ENCODE measurements around the gene MEX3A.
"Not testable (repeated sequence)": the region's sequence is repeated elsewhere in the genome, so short reads cannot be mapped to it uniquely, and the experiment has no call there.

MEX3A gene

DNA sequence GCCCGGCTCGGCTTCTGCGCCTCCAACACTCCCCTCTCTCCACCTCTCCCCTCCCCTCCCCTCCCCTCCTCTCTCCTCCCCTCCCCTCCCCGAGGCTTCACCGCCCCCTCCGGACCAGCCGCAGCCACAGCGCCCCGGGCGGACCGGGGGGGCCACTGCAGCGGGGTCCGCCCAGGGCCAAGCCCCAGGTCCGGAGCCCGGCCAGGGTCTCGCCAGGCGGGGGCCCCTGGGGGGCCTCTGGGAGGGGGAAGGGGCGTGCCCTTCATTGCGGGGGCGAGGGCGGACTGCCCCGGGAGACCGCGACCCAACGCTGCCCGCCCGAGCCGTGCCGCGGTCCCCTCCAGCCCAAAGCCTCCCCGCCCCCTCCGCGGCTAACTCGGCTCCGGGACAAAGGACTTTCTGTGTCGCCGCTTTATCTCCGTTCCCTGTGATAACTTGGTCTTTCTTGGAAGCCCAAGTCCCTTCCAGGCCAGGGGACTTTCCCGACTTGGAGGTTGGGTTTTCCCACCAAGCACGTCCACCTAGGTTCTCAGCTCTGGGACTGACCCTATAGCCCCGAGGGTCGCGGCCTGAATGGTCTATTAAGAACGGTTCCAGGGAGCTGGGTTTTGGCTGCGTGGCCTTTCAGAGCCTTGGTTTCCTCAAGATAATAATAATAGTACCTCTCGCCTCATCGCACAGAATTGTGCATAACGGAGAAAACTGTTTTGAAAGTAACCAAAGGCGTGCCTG is 28.3 kb downstream of the MEX3A start, which contains the start of gene UBQLN4:
Gene UBQLN4 (minus strand): TSS at position 31 of the 732 bp plus-strand sequence. CDS start 97 bp downstream, outside the sequence.
- peak; percentile 86 for DNase-seq

DNA sequence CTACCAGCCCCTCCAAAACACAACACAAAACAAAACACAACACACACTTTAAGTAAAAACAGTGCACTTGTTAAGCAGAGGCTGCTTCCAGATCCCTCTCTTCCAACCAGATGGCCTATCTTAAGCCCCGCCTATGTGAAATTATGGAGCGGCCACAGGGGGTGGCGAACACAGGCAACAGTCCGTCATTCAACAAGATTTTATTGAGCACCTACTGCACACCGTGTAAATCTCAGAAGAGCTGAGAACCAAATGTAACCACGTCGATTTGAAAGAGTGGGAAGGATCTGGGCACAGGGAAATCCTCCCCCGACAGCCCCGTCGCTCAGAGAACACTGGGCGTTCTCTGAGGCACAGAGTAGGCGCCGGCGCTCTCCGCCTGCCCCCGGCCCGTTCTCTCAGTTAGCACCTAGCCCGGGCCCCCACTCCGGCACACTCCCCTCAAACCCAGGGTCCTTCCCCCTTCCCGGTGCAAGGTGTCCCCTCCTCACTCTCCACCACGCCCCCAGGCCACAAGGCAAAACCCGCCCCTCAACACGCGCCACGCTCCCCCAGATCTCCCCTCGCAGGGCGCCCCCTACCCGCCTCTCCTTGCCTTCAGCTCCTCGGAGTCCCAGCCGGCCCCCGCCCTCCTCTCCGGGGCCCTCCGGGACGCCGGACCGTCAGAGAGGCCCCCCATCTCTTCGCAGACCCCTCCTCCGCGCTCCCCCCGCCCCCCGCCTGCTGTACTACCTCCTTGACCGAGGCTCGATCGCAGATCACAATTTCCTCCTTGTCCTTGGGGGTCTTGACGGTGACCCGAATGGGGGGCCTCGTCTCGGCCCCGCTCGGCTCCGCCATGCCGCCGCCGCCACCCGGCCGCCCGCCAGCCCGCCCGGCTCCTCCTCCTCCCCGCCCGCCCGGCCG is 29.1 kb downstream of the MEX3A start:
- peak; percentile 77 for DNase-seq

DNA sequence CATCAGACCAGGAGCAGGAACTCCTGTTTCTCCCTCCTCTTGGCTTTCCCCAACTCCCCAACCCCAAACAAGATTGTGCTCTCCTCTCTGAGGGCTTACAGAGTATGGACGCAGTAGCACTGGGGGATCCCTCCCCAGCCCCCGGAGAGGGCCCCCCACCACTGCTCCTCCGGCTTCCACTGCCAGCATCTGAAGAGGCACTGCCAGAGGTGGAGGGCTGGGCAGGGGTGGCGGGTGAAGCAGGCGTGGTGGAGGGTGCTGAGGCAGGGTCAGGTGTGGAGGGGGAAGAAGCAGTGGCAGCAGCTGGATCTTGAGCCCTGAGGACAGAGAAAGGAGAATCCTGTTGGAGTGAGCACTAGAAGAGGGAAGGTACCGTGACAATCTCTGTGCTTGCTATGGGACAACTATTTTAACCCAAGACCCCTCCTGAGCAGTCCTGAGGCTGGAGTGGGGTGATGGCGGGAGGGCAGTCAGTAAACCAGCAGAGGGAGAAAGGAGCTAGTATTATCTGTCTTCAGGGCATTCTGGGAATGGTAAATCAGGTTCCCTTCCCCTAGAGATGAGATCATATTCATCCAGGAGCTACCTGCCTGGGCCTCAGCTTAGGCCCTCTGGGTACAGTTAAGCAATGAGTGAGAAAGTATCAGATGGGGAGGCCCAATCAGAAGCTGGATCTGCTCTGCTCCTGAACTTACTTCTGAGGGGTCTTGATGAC is 31.1 kb downstream of the MEX3A start:
- no peak for DNase-seq

DNA sequence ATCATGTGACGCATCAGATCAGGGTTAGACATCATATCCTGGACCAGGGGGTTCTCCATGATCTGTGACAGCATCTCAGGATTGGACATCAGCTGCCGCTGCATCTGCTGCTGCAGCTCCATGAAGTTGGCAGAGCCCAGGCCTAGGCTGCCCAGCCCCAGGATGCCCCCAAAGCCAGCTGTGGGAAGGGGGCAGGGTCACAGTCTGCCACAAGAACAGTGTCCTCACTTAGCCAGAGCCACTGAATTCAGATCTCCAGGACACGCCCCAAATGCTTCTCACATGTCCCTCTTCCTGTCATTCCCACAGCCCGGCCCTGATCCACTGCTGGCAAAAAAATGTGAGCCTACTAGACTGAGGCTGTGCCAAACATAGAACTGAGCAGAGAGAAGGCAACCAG is 31.9 kb downstream of the MEX3A start:
- no peak for DNase-seq

DNA sequence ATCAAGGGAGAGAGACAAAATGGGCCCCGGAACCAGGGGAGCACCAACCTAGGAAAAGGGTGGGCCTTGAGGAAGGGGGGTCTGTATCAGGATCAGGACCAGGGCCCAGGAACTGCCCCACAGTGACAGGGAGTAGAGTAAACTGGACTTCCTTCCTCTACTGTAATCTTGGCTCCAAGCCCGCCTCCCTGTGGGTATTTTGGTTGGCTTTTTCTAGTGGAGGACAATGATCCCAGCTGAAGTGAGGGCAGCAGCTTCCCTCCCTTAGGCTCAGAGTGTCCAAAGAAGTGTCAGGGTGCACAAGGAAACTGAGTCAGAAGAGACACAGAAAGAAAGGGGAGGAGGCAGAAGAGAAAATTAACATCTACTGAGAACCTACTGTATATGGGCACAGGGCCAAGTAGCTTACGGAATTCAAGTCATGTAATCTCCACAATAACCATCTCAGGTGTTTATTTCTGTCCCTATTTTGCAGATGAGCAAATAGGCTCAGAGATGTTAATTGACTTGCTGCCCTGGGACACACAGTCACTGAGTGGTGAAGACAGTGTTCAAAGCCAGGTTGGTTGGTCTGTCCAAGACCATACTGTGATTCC is 33.5 kb downstream of the MEX3A start:
- no peak for DNase-seq

DNA sequence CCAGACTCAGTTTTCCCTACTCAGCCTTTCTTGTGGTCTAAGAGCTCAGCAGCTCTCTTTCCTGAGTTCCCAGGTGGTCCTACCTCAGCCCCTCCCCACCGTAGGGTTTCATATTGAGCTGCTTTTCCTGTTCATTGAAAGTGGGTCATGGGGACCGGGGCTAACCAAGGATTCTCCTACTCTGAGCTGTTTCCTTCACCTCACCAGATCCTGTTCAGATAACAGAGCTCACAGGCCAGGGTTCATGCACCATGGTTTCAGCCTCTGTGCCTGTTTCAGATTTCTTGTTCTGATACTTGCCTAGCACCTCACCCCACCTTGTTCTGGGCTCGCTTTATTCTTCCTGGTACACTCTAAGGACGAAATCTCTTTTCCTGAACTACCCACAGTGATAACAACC is 37.2 kb downstream of the MEX3A start:
- no peak for DNase-seq

DNA sequence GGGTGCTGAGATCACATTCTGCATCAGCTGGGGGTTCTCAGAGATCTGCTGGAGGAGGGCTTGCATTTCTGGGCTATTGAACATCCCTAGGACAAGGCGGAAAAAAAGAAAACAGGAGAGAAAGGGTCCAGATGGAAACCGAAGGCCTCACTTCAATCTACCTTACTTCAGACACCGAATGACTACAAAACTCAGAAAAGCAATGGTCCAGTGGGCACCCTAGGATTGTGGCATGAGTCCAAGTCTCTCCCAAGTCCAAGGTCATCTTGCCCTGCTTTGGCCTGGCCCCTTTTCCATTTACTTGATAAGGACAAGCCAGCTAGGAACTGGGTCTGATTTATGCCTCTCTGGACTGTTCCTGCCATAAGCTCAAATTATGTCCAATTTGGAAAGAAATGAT is 39.4 kb downstream of the MEX3A start:
- DNase-seq = no peak

DNA sequence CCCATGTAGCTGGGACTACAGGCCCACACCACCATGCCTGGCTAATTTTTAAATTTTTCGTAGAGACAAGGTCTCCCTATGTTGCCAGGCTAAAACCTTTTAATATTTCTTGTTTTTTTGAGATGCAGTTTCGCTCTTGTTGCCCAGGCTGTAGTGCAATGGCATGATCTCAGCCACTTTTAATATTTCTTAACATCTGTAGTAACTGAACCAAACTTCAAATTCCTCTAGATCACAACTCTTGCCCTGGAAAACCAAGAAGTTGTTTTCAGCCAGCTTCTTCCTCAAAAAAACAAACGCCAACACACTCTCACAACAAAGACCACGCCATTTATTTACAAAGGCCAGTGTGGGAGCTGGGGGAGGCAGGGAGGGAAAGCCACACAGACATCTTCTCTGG is 47.3 kb downstream of the MEX3A start:
- not testable (repeated sequence) for DNase-seq

DNA sequence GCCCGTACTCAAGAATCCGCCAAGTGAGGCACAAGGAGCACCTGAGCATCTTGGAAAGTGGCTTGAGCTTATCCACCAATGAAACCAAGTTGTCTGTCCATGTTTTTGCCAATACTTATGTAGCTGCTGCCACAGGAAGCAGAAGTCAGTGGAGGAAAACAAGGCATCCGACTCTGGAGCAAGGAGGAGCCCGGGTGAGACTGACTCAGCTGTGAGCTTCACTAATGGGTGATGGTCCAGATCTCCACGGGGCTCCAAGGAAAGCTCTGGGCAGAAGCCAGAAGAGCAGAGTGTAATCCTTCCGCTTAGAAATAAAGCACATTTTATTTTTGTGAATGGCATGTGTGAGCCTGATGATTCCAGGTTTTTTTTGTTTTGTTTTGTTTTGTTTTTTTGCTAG is 49.3 kb downstream of the MEX3A start:
- DNase-seq = no peak

DNA sequence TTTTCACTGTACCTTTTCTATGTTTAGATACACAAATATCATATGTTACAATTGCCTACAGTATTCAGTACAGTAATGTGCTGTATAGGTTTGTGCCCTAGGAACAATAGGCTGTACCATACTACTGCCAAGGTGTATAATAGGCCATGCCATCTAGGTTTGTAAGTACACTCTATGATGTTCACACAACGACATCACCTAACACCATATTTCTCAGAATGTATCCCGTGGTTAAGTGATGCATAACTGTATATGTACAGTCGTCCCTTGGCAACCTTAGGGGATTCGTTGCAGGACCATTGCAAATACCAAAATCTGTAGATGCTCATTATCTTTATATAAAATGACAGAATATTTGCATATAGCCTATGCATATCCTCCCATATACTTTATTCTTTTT is 55.7 kb downstream of the MEX3A start:
- no peak for DNase-seq

DNA sequence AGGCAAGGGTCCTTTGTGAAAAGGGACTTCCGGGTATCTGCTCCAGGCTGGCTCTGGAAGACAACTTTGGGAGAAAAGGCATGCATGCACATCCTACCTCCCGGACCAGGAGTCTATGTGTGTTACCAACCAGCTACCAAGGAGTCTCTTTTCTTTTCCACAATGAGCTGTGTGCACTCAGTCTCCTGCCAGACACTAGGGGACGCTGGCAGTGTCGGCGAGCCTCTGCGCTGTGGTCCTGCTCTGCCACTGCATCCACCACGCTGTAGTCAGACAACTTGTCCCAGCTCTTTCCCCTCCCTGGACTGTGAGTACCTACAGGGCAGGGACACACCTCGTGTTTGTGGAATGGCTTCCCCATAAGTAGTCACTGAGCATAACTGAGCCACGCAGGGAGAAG is 56.4 kb downstream of the MEX3A start:
- peak; percentile 18 for DNase-seq

DNA sequence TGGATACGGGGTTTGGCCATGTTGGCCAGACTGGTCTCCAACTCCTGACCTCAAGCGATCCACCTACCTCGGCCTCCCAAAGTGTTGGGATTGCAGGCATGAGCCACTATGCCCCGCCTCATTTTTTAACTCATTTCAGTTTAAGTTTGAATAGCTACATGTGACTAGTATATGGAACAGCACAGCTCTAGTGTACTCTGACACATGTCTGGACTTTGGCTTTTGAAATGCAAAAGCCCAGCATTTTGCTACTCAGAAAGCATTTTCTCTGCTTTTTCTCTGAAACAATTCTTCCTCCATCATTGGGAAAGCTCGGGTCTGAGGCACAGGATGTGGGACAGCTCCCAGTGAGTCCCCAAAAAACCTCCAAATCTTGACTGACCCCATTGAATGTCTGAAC is 57.5 kb downstream of the MEX3A start:
- DNase-seq = no peak
